ENCODE results near the gene F2RL3.
"Not testable (repeated sequence)": the region's sequence is repeated elsewhere in the genome, so short reads cannot be mapped to it uniquely, and the experiment has no call there.

The F2RL3 gene

GRCh38 chr19:16888629-16889365 is at the start of gene F2RL3:
F2RL3 (plus strand) TSS chr19:16888999; CDS start chr19:16889190, 191 bp downstream.
- DNase-seq, result no peak

- no peak for DNase-seq
These were observed 47.3 kb upstream of the F2RL3 start for GRCh38 chr19:16841391-16841926.

GRCh38 chr19:16846901-16847300 is 41.9 kb upstream of the F2RL3 start:
- DNase-seq, result no peak

- DNase-seq, result no peak
These were observed 41.4 kb upstream of the F2RL3 start for GRCh38 chr19:16847430-16847829.

GRCh38 chr19:16849168-16849567 is 39.6 kb upstream of the F2RL3 start:
- DNase-seq, result no peak

GRCh38 chr19:16850133-16850532 is 38.7 kb upstream of the F2RL3 start:
- DNase-seq, result no peak

- no peak for DNase-seq
These were observed 37.6 kb upstream of the F2RL3 start for GRCh38 chr19:16851031-16851712.

GRCh38 chr19:16853066-16853465 is 35.7 kb upstream of the F2RL3 start:
- no peak for DNase-seq

- DNase-seq, result no peak
These were observed 32.7 kb upstream of the F2RL3 start for GRCh38 chr19:16856091-16856490.

- no peak for DNase-seq
These were observed 29.2 kb upstream of the F2RL3 start for GRCh38 chr19:16859626-16860025.

GRCh38 chr19:16860118-16860517 is 28.7 kb upstream of the F2RL3 start:
- no peak for DNase-seq

GRCh38 chr19:16861011-16861410 is 27.8 kb upstream of the F2RL3 start:
- DNase-seq, result no peak

GRCh38 chr19:16861834-16862233 is 27.0 kb upstream of the F2RL3 start:
- peak in 1 of 14 donors; percentile 49 for DNase-seq

- no peak for DNase-seq
These were observed 25.9 kb upstream of the F2RL3 start for GRCh38 chr19:16862826-16863415.

GRCh38 chr19:16867211-16867610 is 21.6 kb upstream of the F2RL3 start:
- DNase-seq, result no peak

GRCh38 chr19:16868423-16869130 is 20.2 kb upstream of the F2RL3 start:
- DNase-seq, result no peak

GRCh38 chr19:16869331-16869972 is 19.3 kb upstream of the F2RL3 start:
- no peak for DNase-seq

- DNase-seq, result no peak
These were observed 16.9 kb upstream of the F2RL3 start for GRCh38 chr19:16871871-16872270.

GRCh38 chr19:16872728-16873127 is 16.1 kb upstream of the F2RL3 start:
- DNase-seq, result no peak

- DNase-seq, result no peak
These were observed 15.2 kb upstream of the F2RL3 start for GRCh38 chr19:16873594-16873993.

- no peak for DNase-seq
These were observed 14.4 kb upstream of the F2RL3 start for GRCh38 chr19:16874250-16874977.

- DNase-seq, result not testable (repeated sequence)
These were observed 13.9 kb upstream of the F2RL3 start for GRCh38 chr19:16874978-16875299.
